Measurements from ENCODE around the gene MRPL23. TPM values are rescaled to one million over a fixed set of nuclear protein-coding genes. Genes with fewer than 3 reads are reported as not detected.

Gene MRPL23
- total and polyA plus RNA-seq, 4 donors: 34.8 to 250 (median 107) TPM

DNA sequence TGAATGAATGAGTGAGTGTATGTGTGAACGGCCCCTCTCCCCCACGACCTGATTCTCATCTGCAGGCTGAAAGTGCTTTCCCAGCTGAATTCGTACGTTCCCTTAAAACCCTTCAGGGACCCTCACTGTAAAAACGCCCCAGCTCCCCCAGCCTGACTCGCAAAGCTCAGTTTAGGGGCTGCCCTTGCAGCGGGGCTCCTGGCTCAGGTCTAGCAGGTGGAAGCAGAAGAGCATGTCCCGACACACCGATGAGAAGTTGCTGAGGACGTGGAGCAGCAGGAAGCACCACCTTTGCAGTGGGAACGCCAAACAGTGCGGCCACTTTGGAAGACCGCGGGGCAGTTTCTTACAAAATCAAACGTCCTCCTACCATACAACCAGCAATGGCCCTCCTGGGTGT, 3.6 kb upstream of the MRPL23 start:
- no peaks in the 10 kb centered on the region for H3K9me3 ChIP-seq (ENCODE audit: control insufficient read depth in 4 of 4, insufficient read depth in 3 of 4, low read length in 3 of 4)
- H3K9ac ChIP-seq (ENCODE audit: insufficient read depth in 1 of 2, low read length in 2 of 2): no peak overlapping the region
- H3K4me3 ChIP-seq: no peak overlapping the region
- no peaks in the 10 kb centered on the region for H3K36me3 ChIP-seq (ENCODE audit: control insufficient read depth in 4 of 4, insufficient read depth in 4 of 4, low read length in 4 of 4)
- WGBS, 2 donors: 54 to 73% methylated on average over 15 of the region's 15 CpGs
- peaks cover 0 to 2% (median 0%) of the 10 kb centered on the region in 3 donors for H3K27me3 ChIP-seq (ENCODE audit: control insufficient read depth in 3 of 3, insufficient read depth in 3 of 3, low read length in 2 of 3)
- H3K4me1 ChIP-seq (ENCODE audit: control insufficient read depth in 5 of 5, insufficient read depth in 5 of 5, low read length in 5 of 5): peaks cover 0 to 7% (median 3%) of the 10 kb centered on the region in 5 donors
- no peak for ATAC-seq (ENCODE audit: insufficient read depth, low FRiP score)
- H3K27ac ChIP-seq (ENCODE audit: low read depth in 1 of 2, low read length in 1 of 2): no peak overlapping the region
- TF ChIP-seq, protein P1, sequence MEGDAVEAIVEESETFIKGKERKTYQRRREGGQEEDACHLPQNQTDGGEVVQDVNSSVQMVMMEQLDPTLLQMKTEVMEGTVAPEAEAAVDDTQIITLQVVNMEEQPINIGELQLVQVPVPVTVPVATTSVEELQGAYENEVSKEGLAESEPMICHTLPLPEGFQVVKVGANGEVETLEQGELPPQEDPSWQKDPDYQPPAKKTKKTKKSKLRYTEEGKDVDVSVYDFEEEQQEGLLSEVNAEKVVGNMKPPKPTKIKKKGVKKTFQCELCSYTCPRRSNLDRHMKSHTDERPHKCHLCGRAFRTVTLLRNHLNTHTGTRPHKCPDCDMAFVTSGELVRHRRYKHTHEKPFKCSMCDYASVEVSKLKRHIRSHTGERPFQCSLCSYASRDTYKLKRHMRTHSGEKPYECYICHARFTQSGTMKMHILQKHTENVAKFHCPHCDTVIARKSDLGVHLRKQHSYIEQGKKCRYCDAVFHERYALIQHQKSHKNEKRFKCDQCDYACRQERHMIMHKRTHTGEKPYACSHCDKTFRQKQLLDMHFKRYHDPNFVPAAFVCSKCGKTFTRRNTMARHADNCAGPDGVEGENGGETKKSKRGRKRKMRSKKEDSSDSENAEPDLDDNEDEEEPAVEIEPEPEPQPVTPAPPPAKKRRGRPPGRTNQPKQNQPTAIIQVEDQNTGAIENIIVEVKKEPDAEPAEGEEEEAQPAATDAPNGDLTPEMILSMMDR (IDR thresholded peaks at IDR 0.05; ENCODE audit: control extremely low read depth, extremely low read depth): no peak
- no peak for DNase-seq

DNA sequence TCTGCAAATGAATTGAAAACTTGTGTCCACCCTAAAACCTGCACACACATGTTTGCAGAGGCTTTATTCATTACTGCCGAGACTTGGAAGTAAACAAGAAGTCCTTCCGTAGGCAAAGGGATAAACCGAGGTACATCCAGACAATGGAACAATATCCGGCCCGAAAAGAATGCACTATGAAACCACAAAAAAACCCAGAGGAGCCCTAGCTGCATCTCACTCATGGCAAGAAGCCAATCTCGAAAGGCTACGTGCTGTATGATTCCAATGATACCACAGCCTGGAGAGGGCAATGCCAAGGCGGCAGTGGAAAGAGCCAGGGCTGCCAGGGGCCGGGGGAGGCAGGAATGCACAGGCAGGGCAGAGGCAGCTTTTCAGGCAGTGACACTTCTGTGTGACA, 3.2 kb upstream of the MRPL23 start:
- H3K4me3 ChIP-seq: no peak overlapping the region
- H3K36me3 ChIP-seq (ENCODE audit: control insufficient read depth in 4 of 4, insufficient read depth in 4 of 4, low read length in 4 of 4): no peaks in the 10 kb centered on the region
- TF ChIP-seq, protein P1 (IDR thresholded peaks at IDR 0.05; ENCODE audit: control extremely low read depth, extremely low read depth): no peak
- no peak overlapping the region for H3K9ac ChIP-seq (ENCODE audit: insufficient read depth in 1 of 2, low read length in 2 of 2)
- no peak overlapping the region for H3K27ac ChIP-seq (ENCODE audit: low read depth in 1 of 2, low read length in 1 of 2)
- 52 to 66% methylated on average over 9 of the region's 9 CpGs for WGBS, 2 donors
- H3K9me3 ChIP-seq (ENCODE audit: control insufficient read depth in 4 of 4, insufficient read depth in 3 of 4, low read length in 3 of 4): no peaks in the 10 kb centered on the region
- no peak for ATAC-seq (ENCODE audit: insufficient read depth, low FRiP score)
- DNase-seq: peak in 1 of 3 donors; percentile 32
- H3K27me3 ChIP-seq (ENCODE audit: control insufficient read depth in 3 of 3, insufficient read depth in 3 of 3, low read length in 2 of 3): no peaks in the 10 kb centered on the region
- peaks cover 0 to 3% (median 2%) of the 10 kb centered on the region in 5 donors for H3K4me1 ChIP-seq (ENCODE audit: control insufficient read depth in 5 of 5, insufficient read depth in 5 of 5, low read length in 5 of 5)

DNA sequence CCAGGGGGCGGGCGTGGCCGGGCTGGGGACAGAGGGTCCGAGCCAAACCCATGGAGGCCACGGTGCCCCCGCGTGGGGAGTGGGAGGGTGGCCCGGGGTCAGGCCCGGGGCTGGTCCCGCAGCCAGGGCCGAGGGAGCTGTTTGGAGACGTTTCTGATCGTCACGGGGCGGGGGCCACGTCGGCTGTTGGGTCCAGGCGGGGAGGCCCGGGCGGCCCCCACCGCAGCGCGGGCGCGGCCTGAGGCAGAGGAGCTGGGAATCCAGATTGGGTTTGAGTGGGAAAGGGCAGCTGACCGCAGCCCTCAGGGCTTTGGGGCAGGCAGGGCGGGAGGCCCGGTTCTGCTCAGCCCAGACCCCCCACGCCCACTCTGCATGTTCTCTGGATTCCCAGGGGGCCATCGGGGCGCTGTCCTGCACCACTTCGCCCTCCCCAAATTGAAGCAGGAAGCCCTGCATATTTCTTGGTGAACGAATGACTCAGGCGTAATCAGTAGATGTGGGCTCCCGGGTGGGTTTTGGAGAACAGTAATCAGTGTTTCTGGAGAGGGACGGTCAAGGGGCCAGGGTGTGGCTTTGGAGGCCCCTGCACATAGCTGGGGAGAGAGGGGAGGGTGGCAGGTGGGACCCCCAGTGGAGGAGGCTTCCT, 583 bp downstream of the MRPL23 start:
- WGBS, 2 donors: no CpG with 5 or more reads among the region's 36 CpGs
- no peak for DNase-seq
- H3K4me3 ChIP-seq: no peak overlapping the region
- H3K36me3 ChIP-seq (ENCODE audit: control insufficient read depth in 4 of 4, insufficient read depth in 4 of 4, low read length in 4 of 4): no peaks in the 10 kb centered on the region
- no peaks in the 10 kb centered on the region for H3K27me3 ChIP-seq (ENCODE audit: control insufficient read depth in 3 of 3, insufficient read depth in 3 of 3, low read length in 2 of 3)
- TF ChIP-seq, protein P1 (IDR thresholded peaks at IDR 0.05; ENCODE audit: control extremely low read depth, extremely low read depth): no peak
- H3K9ac ChIP-seq (ENCODE audit: insufficient read depth in 1 of 2, low read length in 2 of 2): no peak overlapping the region
- H3K4me1 ChIP-seq (ENCODE audit: control insufficient read depth in 5 of 5, insufficient read depth in 5 of 5, low read length in 5 of 5): no peaks in the 10 kb centered on the region
- ATAC-seq (ENCODE audit: insufficient read depth, low FRiP score): peak; percentile 58
- H3K9me3 ChIP-seq (ENCODE audit: control insufficient read depth in 4 of 4, insufficient read depth in 3 of 4, low read length in 3 of 4): no peaks in the 10 kb centered on the region
- H3K27ac ChIP-seq (ENCODE audit: low read depth in 1 of 2, low read length in 1 of 2): no peak overlapping the region

DNA sequence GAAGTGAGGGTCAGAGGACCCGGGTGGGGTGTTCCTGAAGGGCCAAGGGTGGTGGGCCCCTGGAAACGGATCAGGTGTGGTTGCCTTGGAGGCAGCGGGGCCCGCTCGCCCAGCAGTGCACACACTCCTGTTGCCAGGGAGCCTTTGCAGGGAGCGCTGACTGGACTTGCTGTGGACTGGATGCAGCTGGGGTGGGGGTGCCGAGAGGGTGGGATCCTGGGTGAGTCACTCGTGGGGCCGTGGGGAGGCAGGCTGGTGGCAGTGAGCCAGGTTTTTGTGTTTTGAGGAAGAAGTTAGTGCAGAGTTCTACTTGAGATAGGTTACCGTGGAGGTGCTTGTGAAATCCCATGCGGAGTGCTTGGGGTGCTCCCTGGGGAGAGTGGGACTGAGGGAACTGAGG, 1.3 kb downstream of the MRPL23 start:
- no CpG with 5 or more reads among the region's 11 CpGs for WGBS, 2 donors
- no peaks in the 10 kb centered on the region for H3K27me3 ChIP-seq (ENCODE audit: control insufficient read depth in 3 of 3, insufficient read depth in 3 of 3, low read length in 2 of 3)
- TF ChIP-seq, protein P1 (IDR thresholded peaks at IDR 0.05; ENCODE audit: control extremely low read depth, extremely low read depth): no peak
- no peaks in the 10 kb centered on the region for H3K36me3 ChIP-seq (ENCODE audit: control insufficient read depth in 4 of 4, insufficient read depth in 4 of 4, low read length in 4 of 4)
- no peaks in the 10 kb centered on the region for H3K4me1 ChIP-seq (ENCODE audit: control insufficient read depth in 5 of 5, insufficient read depth in 5 of 5, low read length in 5 of 5)
- H3K9me3 ChIP-seq (ENCODE audit: control insufficient read depth in 4 of 4, insufficient read depth in 3 of 4, low read length in 3 of 4): no peaks in the 10 kb centered on the region
- H3K27ac ChIP-seq (ENCODE audit: low read depth in 1 of 2, low read length in 1 of 2): no peak overlapping the region
- no peak overlapping the region for H3K4me3 ChIP-seq
- DNase-seq (no peak), ATAC-seq (ENCODE audit: insufficient read depth, low FRiP score) (no peak)
- H3K9ac ChIP-seq (ENCODE audit: insufficient read depth in 1 of 2, low read length in 2 of 2): no peak overlapping the region

All from lung (tissue), 12 donors.